HAP-1 (cell line): ENCODE measurements around the gene MTERF4.

Experiments used
- DNase-seq, 2 experiments: peaks; one replicate each; pipeline ENCODE4 v3.0.0-alpha.2; 2016 to 2020; ENCODE audit warnings: low spot score in 2 of 2
- H3K27me3 ChIP-seq: fragments of 250-450 bp; sonication (Bioruptor Pico); 2 replicates; pipeline ENCODE4 v1.5.1; 2020; ENCODE audit warnings: low read depth, mild to moderate bottlenecking, moderate library complexity
- H3K36me3 ChIP-seq: fragments of 250-450 bp; sonication (Bioruptor Pico); replicated peaks from 2 replicates; pipeline ENCODE4 v1.5.1; 2020; ENCODE audit warnings: mild to moderate bottlenecking
- H3K4me1 ChIP-seq: fragments of 250-450 bp; sonication (Bioruptor Pico); 2 replicates; pipeline ENCODE4 v1.5.1; 2020; ENCODE audit warnings: mild to moderate bottlenecking
- H3K4me3 ChIP-seq: fragments of 250-450 bp; sonication (Bioruptor Pico); 2 replicates; pipeline ENCODE4 v1.5.1; 2020; ENCODE audit warnings: mild to moderate bottlenecking, moderate library complexity
- H3K9me3 ChIP-seq: fragments of 250-450 bp; sonication (Bioruptor Pico); 2 replicates; pipeline ENCODE4 v1.5.1; 2020; ENCODE audit warnings: mild to moderate bottlenecking, moderate library complexity
- in situ Hi-C: fragments of 300-500 bp; cut with MboI; formaldehyde crosslinking; loops from 3 replicates; pipeline ENCODE4 v1.14.3; 2020; ENCODE audit warnings: low sequenced_read_pairs, inconsistent platforms, mixed read lengths

The MTERF4 gene

GRCh38 chr2:241128266-241128665 lies 26.2 kb upstream of the MTERF4 start:
- Histone ChIP-seq H3K9me3 (no peaks in the 10 kb centered on the region), H3K36me3 (peaks cover 34% of the 10 kb centered on the region), H3K4me1 (no peaks in the 10 kb centered on the region), H3K4me3 (no peak overlapping the region), H3K27me3 (no peaks in the 10 kb centered on the region)
- in situ Hi-C loops = no loop called here
- no peak for DNase-seq

- Histone ChIP-seq H3K4me1 (no peaks in the 10 kb centered on the region), H3K9me3 (no peaks in the 10 kb centered on the region), H3K4me3 (no peak overlapping the region), H3K36me3 (peaks cover 32% of the 10 kb centered on the region), H3K27me3 (no peaks in the 10 kb centered on the region)
- in situ Hi-C loops = no loop called here
- no peak for DNase-seq
Measured at GRCh38 chr2:241126771-241127202, 24.7 kb upstream of the MTERF4 start.

- in situ Hi-C loops = no loop called here
- peaks cover 32% of the 10 kb centered on the region for H3K36me3 ChIP-seq
- no peaks in the 10 kb centered on the region for H3K4me1 ChIP-seq
- H3K27me3 ChIP-seq = no peaks in the 10 kb centered on the region
- DNase-seq = no peak
- H3K9me3 ChIP-seq = no peaks in the 10 kb centered on the region
- H3K4me3 ChIP-seq = no peak overlapping the region
Measured at GRCh38 chr2:241126201-241126611, 24.1 kb upstream of the MTERF4 start.

GRCh38 chr2:241125626-241126025 lies 23.5 kb upstream of the MTERF4 start:
- H3K4me3 ChIP-seq = no peak overlapping the region
- no peaks in the 10 kb centered on the region for H3K27me3 ChIP-seq
- H3K36me3 ChIP-seq = peaks cover 35% of the 10 kb centered on the region
- no peaks in the 10 kb centered on the region for H3K4me1 ChIP-seq
- H3K9me3 ChIP-seq = no peaks in the 10 kb centered on the region
- DNase-seq = no peak
- in situ Hi-C loops = no loop called here

GRCh38 chr2:241123816-241124536 lies 21.9 kb upstream of the MTERF4 start:
- Histone ChIP-seq H3K4me1 (no peaks in the 10 kb centered on the region), H3K36me3 (peaks cover 34% of the 10 kb centered on the region)
- in situ Hi-C loops = no loop called here

GRCh38 chr2:241122376-241123002 lies 20.4 kb upstream of the MTERF4 start:
- in situ Hi-C loops = no loop called here
- no peaks in the 10 kb centered on the region for H3K9me3 ChIP-seq

More at GRCh38 chr2:241123816-241124536, 21.9 kb upstream of the MTERF4 start:
- Histone ChIP-seq H3K4me3 (no peak overlapping the region), H3K9me3 (no peaks in the 10 kb centered on the region), H3K27me3 (no peaks in the 10 kb centered on the region)
- DNase-seq = no peak

GRCh38 chr2:241121008-241121407 lies 18.9 kb upstream of the MTERF4 start:
- H3K27me3 ChIP-seq = no peaks in the 10 kb centered on the region

More at GRCh38 chr2:241122376-241123002, 20.4 kb upstream of the MTERF4 start:
- H3K4me3 ChIP-seq = no peak overlapping the region
- no peaks in the 10 kb centered on the region for H3K27me3 ChIP-seq
- no peak for DNase-seq
- no peaks in the 10 kb centered on the region for H3K4me1 ChIP-seq
- peaks cover 34% of the 10 kb centered on the region for H3K36me3 ChIP-seq

GRCh38 chr2:241120440-241120839 lies 18.4 kb upstream of the MTERF4 start:
- Histone ChIP-seq H3K27me3 (no peaks in the 10 kb centered on the region), H3K9me3 (no peaks in the 10 kb centered on the region), H3K4me3 (no peak overlapping the region), H3K36me3 (peaks cover 30% of the 10 kb centered on the region), H3K4me1 (no peaks in the 10 kb centered on the region)
- DNase-seq = no peak
- in situ Hi-C loops = no loop called here

More at GRCh38 chr2:241121008-241121407, 18.9 kb upstream of the MTERF4 start:
- peaks cover 34% of the 10 kb centered on the region for H3K36me3 ChIP-seq
- H3K9me3 ChIP-seq = no peaks in the 10 kb centered on the region
- no peak for DNase-seq
- in situ Hi-C loops = no loop called here
- H3K4me3 ChIP-seq = no peak overlapping the region
- no peaks in the 10 kb centered on the region for H3K4me1 ChIP-seq

GRCh38 chr2:241118737-241119505 lies 16.8 kb upstream of the MTERF4 start:
- DNase-seq = no peak
- H3K9me3 ChIP-seq = no peaks in the 10 kb centered on the region
- H3K36me3 ChIP-seq = peaks cover 32% of the 10 kb centered on the region
- no peak overlapping the region for H3K4me3 ChIP-seq
- H3K4me1 ChIP-seq = no peaks in the 10 kb centered on the region
- no peaks in the 10 kb centered on the region for H3K27me3 ChIP-seq
- in situ Hi-C loops = no loop called here

- in situ Hi-C loops = no loop called here
- no peaks in the 10 kb centered on the region for H3K9me3 ChIP-seq
- no peak for DNase-seq
- peaks cover 37% of the 10 kb centered on the region for H3K36me3 ChIP-seq
- no peaks in the 10 kb centered on the region for H3K27me3 ChIP-seq
- no peaks in the 10 kb centered on the region for H3K4me1 ChIP-seq
- no peak overlapping the region for H3K4me3 ChIP-seq
Measured at GRCh38 chr2:241116606-241117560, 14.8 kb upstream of the MTERF4 start.

GRCh38 chr2:241115361-241115760 lies 13.3 kb upstream of the MTERF4 start:
- H3K4me3 ChIP-seq = no peak overlapping the region
- no peaks in the 10 kb centered on the region for H3K9me3 ChIP-seq
- H3K36me3 ChIP-seq = peaks cover 31% of the 10 kb centered on the region
- H3K27me3 ChIP-seq = no peaks in the 10 kb centered on the region
- in situ Hi-C loops = no loop called here
- no peak for DNase-seq
- no peaks in the 10 kb centered on the region for H3K4me1 ChIP-seq

- Histone ChIP-seq H3K4me1 (no peaks in the 10 kb centered on the region), H3K9me3 (no peaks in the 10 kb centered on the region), H3K4me3 (no peak overlapping the region), H3K36me3 (peaks cover 31% of the 10 kb centered on the region), H3K27me3 (no peaks in the 10 kb centered on the region)
- in situ Hi-C loops = no loop called here
- DNase-seq = no peak
Measured at GRCh38 chr2:241114836-241115235, 12.7 kb upstream of the MTERF4 start.

- no peak for DNase-seq
Measured at GRCh38 chr2:241112592-241112991, 10.5 kb upstream of the MTERF4 start.

More at GRCh38 chr2:241112592-241112991, 10.5 kb upstream of the MTERF4 start:
- H3K36me3 ChIP-seq = peaks cover 31% of the 10 kb centered on the region
- H3K4me3 ChIP-seq = no peak overlapping the region
- H3K9me3 ChIP-seq = no peaks in the 10 kb centered on the region
- in situ Hi-C loops = no loop called here
- H3K4me1 ChIP-seq = no peaks in the 10 kb centered on the region
- H3K27me3 ChIP-seq = no peaks in the 10 kb centered on the region
